AG04450 (cell line): Measurements from ENCODE around the gene PFDN1. TPM values are rescaled to one million over a fixed set of nuclear protein-coding genes. Genes with fewer than 3 reads are reported as not detected.
A peak's percentile ranks its signal among the peaks of the same experiment; 100 is the strongest.

Experiments used
- CTCF ChIA-PET: fragments of 300-600, 350-600 bp; formaldehyde crosslinking; extraction: SDS; loops from one replicate; lab custom pipeline; 2022; ENCODE audit warnings: antibody characterized with exemption, inconsistent platforms; lab: Charles Lee
- POLR2A ChIA-PET: fragments of 350-600 bp; formaldehyde crosslinking; extraction: SDS; loops from one replicate; lab custom pipeline; 2021; ENCODE audit warnings: antibody characterized with exemption, inconsistent platforms; lab: Yijun Ruan, JAX
- DNase-seq: peaks from one replicate; pipeline ENCODE4 v3.0.0-alpha.2; 2011; ENCODE audit warnings: low read depth, low spot score
- H3K27ac ChIP-seq: one replicate; pipeline ENCODE4 v1.5.1; 2012; ENCODE audit warnings: low read depth, low read length, control low read depth
- H3K27me3 ChIP-seq: one replicate; pipeline ENCODE4 v1.6.0; 2012; ENCODE audit warnings: low read length; ENCODE audit not compliant: control insufficient read depth, insufficient read depth
- H3K4me3 ChIP-seq: 2 replicates; pipeline ENCODE4 v1.5.1; 2011; ENCODE audit warnings: mild to moderate bottlenecking, low read depth, low read length, control low read depth
- H3K9me3 ChIP-seq: 2 replicates; pipeline ENCODE4 v1.5.1; 2012; ENCODE audit warnings: low read length; ENCODE audit not compliant: control insufficient read depth, insufficient read depth
- CTCF ChIP-seq: IDR thresholded peaks from 2 replicates; pipeline ENCODE4 v1.5.1; 2011; ENCODE audit warnings: low read depth, low read length, control low read depth, inconsistent platforms
- polyA plus RNA-seq: library from polyadenylated mRNA; depleted of rRNA; stranded (reverse); fragments of >200 nt; gene quantifications from 2 replicates; pipeline ENCODE4 v1.2.3, GENCODE V29; 2011

Gene PFDN1
- polyA plus RNA-seq, 1 experiment, result 112 TPM

- ChIA-PET CTCF (interaction anchor here (1.1 to 2.2 kb wide), 4 partner anchors 35 to 67 kb away, joined by 3 to 10 read pairs (median 4); partner anchors contain the start of gene HBEGF), POLR2A (interaction anchor here (1.1 kb wide), 1 partner anchor 35 kb away, joined by 5 read pairs; the partner anchor contains the start of gene HBEGF)
- no peak overlapping the region for H3K27ac ChIP-seq
- no peaks in the 10 kb centered on the region for H3K27me3 ChIP-seq
- H3K9me3 ChIP-seq, result no peaks in the 10 kb centered on the region
- no peak for TF ChIP-seq CTCF
- DNase-seq, result peak; percentile 72
- H3K4me3 ChIP-seq, result no peak overlapping the region
These were observed 8.1 kb upstream of the PFDN1 start for GRCh38 chr5:140311011-140311467.

- Histone ChIP-seq H3K27ac (no peak overlapping the region), H3K27me3 (no peaks in the 10 kb centered on the region), H3K9me3 (no peaks in the 10 kb centered on the region), H3K4me3 (no peak overlapping the region)
- POLR2A ChIA-PET, result interaction anchor here (1.1 kb wide), 1 partner anchor 36 kb away, joined by 5 read pairs; the partner anchor contains the start of gene HBEGF
- CTCF ChIA-PET, result interaction anchor here (1.1 to 2.2 kb wide), 3 partner anchors 36 to 66 kb away, joined by 4 to 10 read pairs (median 5); partner anchors contain the start of gene HBEGF
- no peak for DNase-seq
- no peak for TF ChIP-seq CTCF
These were observed 7.5 kb upstream of the PFDN1 start for GRCh38 chr5:140310434-140310833.

- no peaks in the 10 kb centered on the region for H3K27me3 ChIP-seq
- no peak for TF ChIP-seq CTCF
- ChIA-PET CTCF (interaction anchor here (1.3 to 1.7 kb wide), 2 partner anchors 42 to 49 kb away, joined by 3 to 6 read pairs; no protein-coding TSS in a partner anchor), POLR2A (no interaction called here)
- H3K27ac ChIP-seq, result no peak overlapping the region
- no peak overlapping the region for H3K4me3 ChIP-seq
- no peak for DNase-seq
- H3K9me3 ChIP-seq, result no peaks in the 10 kb centered on the region
These were observed 6.9 kb upstream of the PFDN1 start for GRCh38 chr5:140309706-140310249.

- ChIA-PET POLR2A (no interaction called here), CTCF (interaction anchor here (0.6 to 1.5 kb wide), 4 partner anchors 41 to 61 kb away, joined by 3 to 6 read pairs (median 5); partner anchors contain the start of gene HBEGF)
- Histone ChIP-seq H3K27ac (no peak overlapping the region), H3K27me3 (no peaks in the 10 kb centered on the region), H3K4me3 (no peak overlapping the region), H3K9me3 (no peaks in the 10 kb centered on the region)
- TF ChIP-seq CTCF, result no peak
- DNase-seq, result no peak
These were observed 2.6 kb upstream of the PFDN1 start for GRCh38 chr5:140305471-140305870.

- DNase-seq, result no peak
- POLR2A ChIA-PET, result no interaction called here
- CTCF ChIA-PET, result interaction anchor here (1.2 to 1.6 kb wide), 5 partner anchors 8 to 60 kb away, joined by 4 to 8 read pairs (median 6); partner anchors contain the start of gene HBEGF
- Histone ChIP-seq H3K4me3 (no peak overlapping the region), H3K9me3 (no peaks in the 10 kb centered on the region), H3K27ac (no peak overlapping the region), H3K27me3 (no peaks in the 10 kb centered on the region)
- TF ChIP-seq CTCF, result no peak
These were observed 1.1 kb upstream of the PFDN1 start for GRCh38 chr5:140303966-140304365.
